IMR-90 (cell line): ENCODE measurements around the gene MYO3B. TPM values are rescaled to one million over a fixed set of nuclear protein-coding genes. Genes with fewer than 3 reads are reported as not detected.

Experiments used
- ATAC-seq: fragments of 200-7000 bp; cut with Tn5 transposase; 2 replicates; pipeline ENCODE4 v1.9.1; 2020; ENCODE audit warnings: low read depth, mild to moderate bottlenecking, moderate library complexity
- BruUV-seq: library from RNA; stranded (reverse); fragments of 400-500 nt; replicated peaks from 2 replicates; lab custom pipeline; 2021; lab: Mats Ljungman, UMichigan
- CTCF ChIA-PET: fragments of 300-600 bp; formaldehyde crosslinking; extraction: SDS; loops from one replicate; lab custom pipeline; 2021; ENCODE audit warnings: antibody characterized with exemption; lab: Yijun Ruan, JAX
- POLR2A ChIA-PET: fragments of 300-600 bp; sonication (Branson Sonifier 250); formaldehyde crosslinking; loops from one replicate; lab custom pipeline; 2022; ENCODE audit warnings: antibody characterized with exemption; ENCODE audit not compliant: unreplicated experiment; lab: Charles Lee
- DNase-seq: peaks from one replicate; pipeline ENCODE4 v3.0.0; 2013
- H2AFZ ChIP-seq: replicated peaks from 2 replicates; pipeline ENCODE3; 2013; ENCODE audit warnings: low read length, mild to moderate bottlenecking; ENCODE audit not compliant: poor library complexity
- H2AK5ac ChIP-seq: 2 replicates; pipeline ENCODE4 v1.6.1; 2013; ENCODE audit warnings: low read depth, low read length, inconsistent platforms
- H2AK9ac ChIP-seq: replicated peaks from 2 replicates; pipeline ENCODE3; 2013; ENCODE audit warnings: mild to moderate bottlenecking, low read depth, low read length, moderate library complexity; ENCODE audit not compliant: poor library complexity
- H2BK120ac ChIP-seq: 2 replicates; pipeline ENCODE4 v1.6.1; 2013; ENCODE audit warnings: low read depth, low read length, inconsistent platforms
- H2BK15ac ChIP-seq: 3 replicates; pipeline ENCODE4 v1.6.1; 2013; ENCODE audit warnings: low read depth, low read length, inconsistent platforms
- H2BK20ac ChIP-seq: 2 replicates; pipeline ENCODE4 v1.6.1; 2013; ENCODE audit warnings: low read depth, mild to moderate bottlenecking, inconsistent platforms, low read length, moderate library complexity
- H2BK5ac ChIP-seq: 2 replicates; pipeline ENCODE4 v1.6.1; 2013; ENCODE audit warnings: mild to moderate bottlenecking, low read depth, low read length, inconsistent platforms; ENCODE audit not compliant: poor library complexity, severe bottlenecking
- H3K14ac ChIP-seq: replicated peaks from 2 replicates; pipeline ENCODE4 v1.6.1; 2013; ENCODE audit warnings: low read depth, low read length, inconsistent platforms
- H3K18ac ChIP-seq: 2 replicates; pipeline ENCODE4 v1.6.1; 2013; ENCODE audit warnings: low read depth, low read length, control low read depth
- H3K23ac ChIP-seq: 2 replicates; pipeline ENCODE4 v1.6.1; 2013; ENCODE audit warnings: low read depth, low read length, inconsistent platforms
- H3K27ac ChIP-seq: 2 replicates; pipeline ENCODE4 v1.5.1; 2013; ENCODE audit warnings: mild to moderate bottlenecking, control low read depth, low read length; ENCODE audit not compliant: insufficient read depth
- H3K27me3 ChIP-seq: 2 replicates; pipeline ENCODE4 v1.6.1; 2013; ENCODE audit warnings: low read length; ENCODE audit not compliant: control insufficient read depth, insufficient read depth
- H3K36me3 ChIP-seq: 2 replicates; pipeline ENCODE4 v1.6.1; 2013; ENCODE audit warnings: low read length, mixed read lengths; ENCODE audit not compliant: control insufficient read depth, insufficient read depth
- H3K4ac ChIP-seq: 2 replicates; pipeline ENCODE4 v1.6.1; 2013; ENCODE audit warnings: low read depth, low read length, inconsistent platforms
- H3K4me1 ChIP-seq: 2 replicates; pipeline ENCODE4 v1.6.1; 2013; ENCODE audit warnings: low read length, mixed read lengths; ENCODE audit not compliant: control insufficient read depth, insufficient read depth
- H3K4me2 ChIP-seq: 2 replicates; pipeline ENCODE4 v1.6.1; 2013; ENCODE audit warnings: low read depth, mild to moderate bottlenecking, control low read depth, low read length, moderate library complexity
- H3K4me3 ChIP-seq: 2 replicates; pipeline ENCODE4 v1.5.1; 2013; ENCODE audit warnings: low read depth, mild to moderate bottlenecking, control low read depth, low read length, moderate library complexity; ENCODE audit not compliant: insufficient read depth
- H3K56ac ChIP-seq: 2 replicates; pipeline ENCODE4 v1.6.1; 2013; ENCODE audit warnings: low read length, inconsistent platforms; ENCODE audit not compliant: insufficient read depth; ENCODE audit errors: extremely low read depth
- H3K79me1 ChIP-seq, 2 experiments: 2 replicates each; pipeline ENCODE4 v1.6.1; 2013; ENCODE audit warnings: low read length in 2 of 2, inconsistent platforms in 1 of 2, low read depth in 1 of 2
- H3K9ac ChIP-seq: 2 replicates; pipeline ENCODE4 v1.6.1; 2013; ENCODE audit warnings: low read depth, low read length, control low read depth
- H3K9me1 ChIP-seq: 2 replicates; pipeline ENCODE4 v1.6.1; 2013; ENCODE audit warnings: low read length, inconsistent platforms; ENCODE audit not compliant: insufficient read depth
- H3K9me3 ChIP-seq: 2 replicates; pipeline ENCODE4 v1.6.1; 2013; ENCODE audit warnings: low read length; ENCODE audit not compliant: control insufficient read depth, insufficient read depth
- H4K20me1 ChIP-seq: 2 replicates; pipeline ENCODE4 v1.6.1; 2013; ENCODE audit warnings: low read length, inconsistent platforms; ENCODE audit not compliant: insufficient read depth
- H4K5ac ChIP-seq: 2 replicates; pipeline ENCODE4 v1.6.1; 2013; ENCODE audit warnings: mild to moderate bottlenecking, low read depth, low read length, control low read depth
- H4K8ac ChIP-seq, 2 experiments: 2 replicates each; pipeline ENCODE4 v1.6.1; 2013; ENCODE audit warnings: low read depth in 2 of 2, low read length in 2 of 2, control low read depth in 1 of 2, inconsistent platforms in 1 of 2
- H4K91ac ChIP-seq: 2 replicates; pipeline ENCODE4 v1.6.1; 2013; ENCODE audit warnings: low read depth, low read length, inconsistent platforms; ENCODE audit not compliant: insufficient read depth
- CEBPB ChIP-seq: IDR thresholded peaks from 2 replicates; pipeline ENCODE4 v1.6.1; 2012; ENCODE audit warnings: low read depth, low read length, improper control_type of control experiment
- CHD1 ChIP-seq: IDR thresholded peaks from 2 replicates; pipeline ENCODE4 v1.6.1; 2012; ENCODE audit warnings: low read depth, low read length, improper control_type of control experiment
- CTCF ChIP-seq: conservative IDR thresholded peaks from 2 replicates; pipeline ENCODE4 v1.5.1; 2012; ENCODE audit warnings: mild to moderate bottlenecking, low read depth, low read length, improper control_type of control experiment
- ELK1 ChIP-seq: fragments of 150-350 bp; IDR thresholded peaks from 2 replicates; pipeline ENCODE4 v1.6.1; 2016; ENCODE audit warnings: low read depth, mild to moderate bottlenecking, low read length, moderate library complexity, borderline replicate concordance
- MXI1 ChIP-seq: IDR thresholded peaks from 2 replicates; pipeline ENCODE4 v1.6.1; 2012; ENCODE audit warnings: low read depth, mild to moderate bottlenecking, low read length, moderate library complexity, borderline replicate concordance
- NFE2L2 ChIP-seq: fragments of 150-350 bp; IDR thresholded peaks from 2 replicates; pipeline ENCODE4 v1.6.1; 2016; ENCODE audit warnings: low read depth, mild to moderate bottlenecking, low read length
- POLR2A ChIP-seq: IDR thresholded peaks from 2 replicates; pipeline ENCODE4 v1.6.1; 2012; ENCODE audit warnings: mild to moderate bottlenecking, low read depth, low read length
- RAD21 ChIP-seq: IDR thresholded peaks from 2 replicates; pipeline ENCODE4 v1.6.1; 2012; ENCODE audit warnings: low read length, improper control_type of control experiment
- RCOR1 ChIP-seq: IDR thresholded peaks from 2 replicates; pipeline ENCODE4 v1.6.1; 2012; ENCODE audit warnings: mild to moderate bottlenecking, low read length, improper control_type of control experiment; ENCODE audit not compliant: insufficient replicate concordance
- SMC3 ChIP-seq: fragments of 150-350 bp; IDR thresholded peaks from 2 replicates; pipeline ENCODE4 v1.6.1; 2016; ENCODE audit warnings: low read depth, mild to moderate bottlenecking, antibody characterized with exemption, low read length, moderate library complexity
- USF2 ChIP-seq: fragments of 150-350 bp; IDR thresholded peaks from 2 replicates; pipeline ENCODE4 v1.6.1; 2017; ENCODE audit warnings: mild to moderate bottlenecking, antibody characterized with exemption, low read length, low read depth
- WGBS, 2 experiments: methylation state at CpG; one replicate each; pipeline versions ENCODE4 v1.1.5 to v1.1.7; 2013; ENCODE audit warnings: missing lambda C conversion rate in 2 of 2; ENCODE audit not compliant: insufficient read length in 1 of 2; ENCODE audit errors: extremely low coverage in 2 of 2; 5-methylcytosine and 5-hydroxymethylcytosine counted together
- dilution Hi-C: fragments of 300-500 bp; cut with HindIII; formaldehyde crosslinking; loops from one replicate; pipeline ENCODE4 v1.14.3; 2018; ENCODE audit warnings: low sequenced_read_pairs; ENCODE audit not compliant: unreplicated experiment
- in situ Hi-C: fragments of 300-500 bp; cut with MboI; formaldehyde crosslinking; loops from 3 replicates; pipeline ENCODE4 v1.14.3; 2019; ENCODE audit warnings: low sequenced_read_pairs, inconsistent platforms, mixed read lengths
- intact Hi-C: fragments of 100-400 bp; cut with micrococcal nuclease; formaldehyde crosslinking; loops from 2 replicates; pipeline ENCODE4 v1.10.0; 2022
- polyA plus RNA-seq, 3 experiments: library from polyadenylated mRNA; depleted of rRNA; stranded (reverse); fragments of >200 nt; gene quantifications; 2 replicates each; pipeline ENCODE4 v1.2.3, GENCODE V29; 2012; ENCODE audit warnings: low replicate concordance in 1 of 3
- total RNA-seq: library from RNA; depleted of rRNA; stranded (reverse); fragments of >200 nt; gene quantifications from 2 replicates; pipeline ENCODE4 v1.2.3, GENCODE V29; 2012

Gene MYO3B
- total and polyA plus RNA-seq, 2 of the 4 experiments (the other 2 are of a cell fraction): 0.02 TPM; not detected in 1

GRCh38 chr2:170586571-170587095 lies 408.7 kb downstream of the MYO3B start:
- H3K23ac ChIP-seq: no peak overlapping the region
- H4K8ac ChIP-seq: no peak overlapping the region
- ChIA-PET CTCF (no interaction called here), POLR2A (no interaction called here)
- dilution Hi-C loops (no loop called here), in situ Hi-C loops (no loop called here), intact Hi-C loops (no loop called here)
- H3K14ac ChIP-seq: no peak overlapping the region
- no CpG with 5 or more reads among the region's 2 CpGs for WGBS, 2 experiments
- no peak overlapping the region for H4K5ac ChIP-seq
- no peak overlapping the region for H3K27ac ChIP-seq
- no peaks in the 10 kb centered on the region for H3K4me1 ChIP-seq
- no peak overlapping the region for H2AK5ac ChIP-seq
- no peak overlapping the region for H3K4me3 ChIP-seq
- no peak overlapping the region for H3K4ac ChIP-seq
- H3K56ac ChIP-seq: no peak overlapping the region
- no TSS peak for BruUV-seq
- no peaks in the 10 kb centered on the region for H3K36me3 ChIP-seq
- no peak overlapping the region for H3K4me2 ChIP-seq
- no peak overlapping the region for H2BK5ac ChIP-seq
- H3K18ac ChIP-seq: no peak overlapping the region
- no peak overlapping the region for H2BK20ac ChIP-seq
- no peaks in the 10 kb centered on the region for H4K20me1 ChIP-seq
- no peak overlapping the region for H4K91ac ChIP-seq
- H3K9me3 ChIP-seq: no peaks in the 10 kb centered on the region
- no peak overlapping the region for H2AFZ ChIP-seq
- H2AK9ac ChIP-seq: no peak overlapping the region
- H3K9ac ChIP-seq: no peak overlapping the region
- ATAC-seq: no peak
- TF ChIP-seq MXI1 (no peak), USF2 (no peak), POLR2A (no peak), NFE2L2 (no peak), CEBPB (no peak), RAD21 (no peak), CTCF (no peak), RCOR1 (no peak), ELK1 (no peak), SMC3 (no peak), CHD1 (no peak)
- H2BK15ac ChIP-seq: no peak overlapping the region
- H2BK120ac ChIP-seq: no peak overlapping the region
- no peaks in the 10 kb centered on the region for H3K9me1 ChIP-seq
- no peak for DNase-seq
- H3K79me1 ChIP-seq: no peaks in the 10 kb centered on the region
- no peaks in the 10 kb centered on the region for H3K27me3 ChIP-seq
